Neural cell (in vitro differentiated cells): ENCODE results near the gene MAPK9. TPM values are rescaled to one million over a fixed set of nuclear protein-coding genes. Genes with fewer than 3 reads are reported as not detected.

Experiments used
- H2AFZ ChIP-seq: fragments of 200-600, 300-800 bp; sonication (generic), shearing (Covaris generic); 2 replicates; pipeline ENCODE4 v1.6.0; 2014; ENCODE audit warnings: low read depth, mild to moderate bottlenecking, antibody characterized with exemption, low read length, moderate library complexity
- H3F3A ChIP-seq: fragments of 200-600 bp; shearing (Covaris generic); 2 replicates; pipeline ENCODE4 v1.6.1; 2016; ENCODE audit warnings: mild to moderate bottlenecking, moderate library complexity, mixed read lengths, antibody characterized with exemption, low read length; ENCODE audit not compliant: insufficient read depth, poor library complexity, severe bottlenecking
- H3K27ac ChIP-seq: fragments of 200-600, 300-800 bp; sonication (generic), shearing (Covaris generic); 2 replicates; pipeline ENCODE4 v1.5.1; 2014; ENCODE audit warnings: mild to moderate bottlenecking, low read length, moderate library complexity
- H3K27me3 ChIP-seq: fragments of 300-800, 200-600 bp; sonication (generic), shearing (Covaris generic); 2 replicates; pipeline ENCODE4 v1.6.0; 2014; ENCODE audit warnings: mild to moderate bottlenecking, low read depth, low read length, moderate library complexity; ENCODE audit not compliant: insufficient read depth
- H3K36me3 ChIP-seq: fragments of 300-800, 200-600 bp; sonication (generic), shearing (Covaris generic); 2 replicates; pipeline ENCODE4 v1.5.1; 2014; ENCODE audit warnings: mild to moderate bottlenecking, antibody characterized with exemption, low read length, moderate library complexity; ENCODE audit not compliant: insufficient read depth
- H3K4me2 ChIP-seq: fragments of 300-800, 200-600 bp; sonication (generic), shearing (Covaris generic); 2 replicates; pipeline ENCODE4 v1.6.0; 2014; ENCODE audit warnings: mild to moderate bottlenecking, low read length
- H3K4me3 ChIP-seq: fragments of 300-800, 200-600 bp; sonication (generic), shearing (Covaris generic); 2 replicates; pipeline ENCODE4 v1.5.1; 2014; ENCODE audit warnings: mild to moderate bottlenecking, low read length, moderate library complexity
- H3K79me2 ChIP-seq: fragments of 200-600 bp; shearing (Covaris generic); replicated peaks from 2 replicates; pipeline ENCODE4 v1.6.0; 2014; ENCODE audit warnings: mild to moderate bottlenecking, low read length, moderate library complexity; ENCODE audit not compliant: insufficient read depth
- H3K9ac ChIP-seq: fragments of 300-800, 200-600 bp; sonication (generic), shearing (Covaris generic); 2 replicates; pipeline ENCODE4 v1.6.1; 2016; ENCODE audit warnings: mild to moderate bottlenecking, low read length, mixed read lengths
- H3K9me2 ChIP-seq: fragments of 200-600 bp; shearing (Covaris generic); 2 replicates; pipeline ENCODE4 v1.6.1; 2016; ENCODE audit warnings: mild to moderate bottlenecking, low read length, mixed read lengths; ENCODE audit not compliant: insufficient read depth
- H3K9me3 ChIP-seq: fragments of 200-600, 300-800 bp; sonication (generic), shearing (Covaris generic); 2 replicates; pipeline ENCODE4 v1.6.1; 2016; ENCODE audit warnings: mild to moderate bottlenecking, mixed run types, low read length, moderate library complexity, mixed read lengths
- H4K20me1 ChIP-seq: fragments of 200-600 bp; shearing (Covaris generic); 2 replicates; pipeline ENCODE4 v1.6.1; 2016; ENCODE audit warnings: mild to moderate bottlenecking, mixed run types; ENCODE audit not compliant: insufficient read depth
- EP300 ChIP-seq: fragments of 450-650 bp; conservative IDR thresholded peaks from 2 replicates; pipeline ENCODE4 v1.6.1; 2014; ENCODE audit warnings: antibody characterized with exemption, mild to moderate bottlenecking, moderate library complexity; ENCODE audit not compliant: poor library complexity, severe bottlenecking
- EZH2 ChIP-seq: fragments of 200-600, 300-800 bp; shearing (Covaris generic), sonication (generic); IDR thresholded peaks from 2 replicates; pipeline ENCODE4 v1.6.1; 2014; ENCODE audit warnings: antibody characterized with exemption, low read length, borderline replicate concordance, mild to moderate bottlenecking; ENCODE audit not compliant: insufficient read depth, poor library complexity, severe bottlenecking
- MXI1 ChIP-seq: fragments of 450-650 bp; conservative IDR thresholded peaks from 2 replicates; pipeline ENCODE4 v1.6.1; 2014; ENCODE audit warnings: antibody characterized with exemption, mild to moderate bottlenecking; ENCODE audit not compliant: poor library complexity, severe bottlenecking
- POLR2AphosphoS5 ChIP-seq: IDR thresholded peaks from 2 replicates; pipeline ENCODE4 v1.6.1; 2012
- RAD21 ChIP-seq: fragments of 450-650 bp; conservative IDR thresholded peaks from 2 replicates; pipeline ENCODE4 v1.6.1; 2014; ENCODE audit warnings: antibody characterized with exemption, mild to moderate bottlenecking, moderate library complexity
- SMC3 ChIP-seq: fragments of 450-650 bp; conservative IDR thresholded peaks from 2 replicates; pipeline ENCODE4 v1.6.1; 2014; ENCODE audit warnings: antibody characterized with exemption, mild to moderate bottlenecking, moderate library complexity; ENCODE audit not compliant: poor library complexity
- TAF1 ChIP-seq: IDR thresholded peaks from 2 replicates; pipeline ENCODE4 v1.6.1; 2012; ENCODE audit warnings: low read depth
- polyA plus RNA-seq: library from polyadenylated mRNA; depleted of rRNA; stranded (reverse); fragments of >200 nt; gene quantifications from 2 replicates; pipeline ENCODE4 v1.2.3, GENCODE V29; 2014
- TF ChIP-seq, protein P1 (sequence below): fragments of 450-650 bp; IDR thresholded peaks from 2 replicates; pipeline ENCODE4 v1.5.1; 2014; ENCODE audit warnings: antibody characterized with exemption, mild to moderate bottlenecking, moderate library complexity; ENCODE audit not compliant: poor library complexity, severe bottlenecking
- TF ChIP-seq, protein P2 (sequence below): IDR thresholded peaks from 2 replicates; pipeline ENCODE4 v1.6.1; 2012; ENCODE audit warnings: borderline replicate concordance

Gene MAPK9
- polyA plus RNA-seq, 1 donor from 2014 or later: 73.9 TPM

DNA sequence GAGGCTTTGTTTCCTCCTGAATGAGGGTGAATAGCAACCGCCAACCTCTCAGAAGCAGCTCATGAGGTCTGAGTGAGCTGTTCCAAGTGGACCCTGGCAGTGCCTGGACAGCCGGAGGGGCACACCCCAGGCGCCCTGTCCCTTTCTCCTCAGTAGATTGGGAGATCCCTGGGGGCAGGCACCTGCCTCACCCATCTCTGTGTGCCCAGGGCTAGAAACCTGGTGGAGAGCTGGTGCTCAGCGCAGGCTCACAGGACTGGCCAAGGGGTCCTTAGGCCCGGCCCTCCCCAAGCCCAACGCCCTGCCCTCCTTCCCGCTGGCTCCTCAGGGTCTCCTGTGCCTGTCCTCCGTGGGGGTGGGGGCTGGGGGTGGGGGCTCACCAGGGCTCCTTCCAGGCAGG, 14.9 kb upstream of the MAPK9 start:
- no peak overlapping the region for H2AFZ ChIP-seq
- no peaks in the 10 kb centered on the region for H3K36me3 ChIP-seq
- no peak overlapping the region for H3K4me3 ChIP-seq
- H3F3A ChIP-seq: no peaks in the 10 kb centered on the region
- no peaks in the 10 kb centered on the region for H4K20me1 ChIP-seq
- no peaks in the 10 kb centered on the region for H3K9me2 ChIP-seq
- H3K79me2 ChIP-seq: no peaks in the 10 kb centered on the region
- no peak overlapping the region for H3K4me2 ChIP-seq
- TF ChIP-seq EZH2 (no peak), TAF1 (no peak), MXI1 (no peak), RAD21 (no peak), EP300 (no peak), POLR2AphosphoS5 (no peak), SMC3 (no peak)
- TF ChIP-seq, protein P1, sequence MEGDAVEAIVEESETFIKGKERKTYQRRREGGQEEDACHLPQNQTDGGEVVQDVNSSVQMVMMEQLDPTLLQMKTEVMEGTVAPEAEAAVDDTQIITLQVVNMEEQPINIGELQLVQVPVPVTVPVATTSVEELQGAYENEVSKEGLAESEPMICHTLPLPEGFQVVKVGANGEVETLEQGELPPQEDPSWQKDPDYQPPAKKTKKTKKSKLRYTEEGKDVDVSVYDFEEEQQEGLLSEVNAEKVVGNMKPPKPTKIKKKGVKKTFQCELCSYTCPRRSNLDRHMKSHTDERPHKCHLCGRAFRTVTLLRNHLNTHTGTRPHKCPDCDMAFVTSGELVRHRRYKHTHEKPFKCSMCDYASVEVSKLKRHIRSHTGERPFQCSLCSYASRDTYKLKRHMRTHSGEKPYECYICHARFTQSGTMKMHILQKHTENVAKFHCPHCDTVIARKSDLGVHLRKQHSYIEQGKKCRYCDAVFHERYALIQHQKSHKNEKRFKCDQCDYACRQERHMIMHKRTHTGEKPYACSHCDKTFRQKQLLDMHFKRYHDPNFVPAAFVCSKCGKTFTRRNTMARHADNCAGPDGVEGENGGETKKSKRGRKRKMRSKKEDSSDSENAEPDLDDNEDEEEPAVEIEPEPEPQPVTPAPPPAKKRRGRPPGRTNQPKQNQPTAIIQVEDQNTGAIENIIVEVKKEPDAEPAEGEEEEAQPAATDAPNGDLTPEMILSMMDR: no peak
- TF ChIP-seq, protein P2, sequence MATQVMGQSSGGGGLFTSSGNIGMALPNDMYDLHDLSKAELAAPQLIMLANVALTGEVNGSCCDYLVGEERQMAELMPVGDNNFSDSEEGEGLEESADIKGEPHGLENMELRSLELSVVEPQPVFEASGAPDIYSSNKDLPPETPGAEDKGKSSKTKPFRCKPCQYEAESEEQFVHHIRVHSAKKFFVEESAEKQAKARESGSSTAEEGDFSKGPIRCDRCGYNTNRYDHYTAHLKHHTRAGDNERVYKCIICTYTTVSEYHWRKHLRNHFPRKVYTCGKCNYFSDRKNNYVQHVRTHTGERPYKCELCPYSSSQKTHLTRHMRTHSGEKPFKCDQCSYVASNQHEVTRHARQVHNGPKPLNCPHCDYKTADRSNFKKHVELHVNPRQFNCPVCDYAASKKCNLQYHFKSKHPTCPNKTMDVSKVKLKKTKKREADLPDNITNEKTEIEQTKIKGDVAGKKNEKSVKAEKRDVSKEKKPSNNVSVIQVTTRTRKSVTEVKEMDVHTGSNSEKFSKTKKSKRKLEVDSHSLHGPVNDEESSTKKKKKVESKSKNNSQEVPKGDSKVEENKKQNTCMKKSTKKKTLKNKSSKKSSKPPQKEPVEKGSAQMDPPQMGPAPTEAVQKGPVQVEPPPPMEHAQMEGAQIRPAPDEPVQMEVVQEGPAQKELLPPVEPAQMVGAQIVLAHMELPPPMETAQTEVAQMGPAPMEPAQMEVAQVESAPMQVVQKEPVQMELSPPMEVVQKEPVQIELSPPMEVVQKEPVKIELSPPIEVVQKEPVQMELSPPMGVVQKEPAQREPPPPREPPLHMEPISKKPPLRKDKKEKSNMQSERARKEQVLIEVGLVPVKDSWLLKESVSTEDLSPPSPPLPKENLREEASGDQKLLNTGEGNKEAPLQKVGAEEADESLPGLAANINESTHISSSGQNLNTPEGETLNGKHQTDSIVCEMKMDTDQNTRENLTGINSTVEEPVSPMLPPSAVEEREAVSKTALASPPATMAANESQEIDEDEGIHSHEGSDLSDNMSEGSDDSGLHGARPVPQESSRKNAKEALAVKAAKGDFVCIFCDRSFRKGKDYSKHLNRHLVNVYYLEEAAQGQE: no peak
- no peak overlapping the region for H3K27ac ChIP-seq
- no peaks in the 10 kb centered on the region for H3K27me3 ChIP-seq
- no peak overlapping the region for H3K9ac ChIP-seq
- H3K9me3 ChIP-seq: no peaks in the 10 kb centered on the region

DNA sequence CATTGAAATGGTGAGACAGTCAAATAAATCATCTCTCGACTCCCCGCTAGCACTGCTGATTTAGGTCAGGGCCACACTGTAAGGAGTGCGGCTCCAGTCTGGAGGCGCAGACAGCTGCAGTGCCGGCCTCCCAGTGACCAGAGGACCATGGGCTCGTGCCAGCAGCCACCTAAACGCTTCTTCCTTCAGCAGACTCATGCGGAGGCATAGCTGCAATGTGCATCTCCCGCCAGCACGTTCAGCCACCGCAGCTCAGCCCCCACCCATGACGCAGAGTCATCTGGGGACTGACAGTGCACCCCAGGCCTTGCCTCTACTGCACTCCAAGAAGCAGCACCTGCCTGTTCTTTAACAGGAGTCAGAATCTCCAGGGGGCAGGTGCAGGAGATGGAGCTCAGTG, 13.6 kb upstream of the MAPK9 start:
- H4K20me1 ChIP-seq: no peaks in the 10 kb centered on the region
- no peaks in the 10 kb centered on the region for H3F3A ChIP-seq
- no peak overlapping the region for H3K4me2 ChIP-seq
- no peaks in the 10 kb centered on the region for H3K9me3 ChIP-seq
- H2AFZ ChIP-seq: no peak overlapping the region
- TF ChIP-seq EZH2 (no peak), SMC3 (no peak), TAF1 (no peak), MXI1 (no peak), RAD21 (no peak), POLR2AphosphoS5 (no peak), EP300 (no peak)
- TF ChIP-seq, protein P2: no peak
- TF ChIP-seq, protein P1: no peak
- H3K36me3 ChIP-seq: no peaks in the 10 kb centered on the region
- no peaks in the 10 kb centered on the region for H3K79me2 ChIP-seq
- H3K9ac ChIP-seq: no peak overlapping the region
- H3K27ac ChIP-seq: no peak overlapping the region
- no peaks in the 10 kb centered on the region for H3K27me3 ChIP-seq
- no peaks in the 10 kb centered on the region for H3K9me2 ChIP-seq
- no peak overlapping the region for H3K4me3 ChIP-seq
